Stimulated activated CD4-positive, alpha-beta T cell treated with anti-CD3 and anti-CD28 coated beads, Interleukin-1b, Interleukin-23, amount 100 ng/mL, for 1 hour (primary cell): ENCODE results near the gene BICD2.

Experiments used
- DNase-seq, 2 donors: peaks; one replicate each; pipeline ENCODE4 v3.0.0-alpha.2; 2020; ENCODE audit warnings: low read depth in 2 of 2

BICD2 gene

GRCh38 chr9:92747459-92748232, 17.0 kb downstream of the BICD2 start:
- no peak for DNase-seq

- no peak for DNase-seq
These were observed 17.8 kb downstream of the BICD2 start for GRCh38 chr9:92746567-92747458.

GRCh38 chr9:92745881-92746280, 18.8 kb downstream of the BICD2 start:
- DNase-seq = no peak

- DNase-seq = no peak
These were observed 19.3 kb downstream of the BICD2 start for GRCh38 chr9:92745331-92745730.

- DNase-seq = no peak
These were observed 23.7 kb downstream of the BICD2 start for GRCh38 chr9:92740969-92741368.

- DNase-seq = no peak
These were observed 24.1 kb downstream of the BICD2 start for GRCh38 chr9:92740446-92740961.

- no peak for DNase-seq
These were observed 24.6 kb downstream of the BICD2 start for GRCh38 chr9:92740009-92740408.

GRCh38 chr9:92739346-92739970, 25.2 kb downstream of the BICD2 start:
- DNase-seq = no peak

GRCh38 chr9:92738661-92739081, 26.0 kb downstream of the BICD2 start:
- DNase-seq = no peak

- DNase-seq = no peak
These were observed 26.9 kb downstream of the BICD2 start for GRCh38 chr9:92737611-92738299.

GRCh38 chr9:92737216-92737606, 27.4 kb downstream of the BICD2 start:
- DNase-seq = no peak

GRCh38 chr9:92736563-92737215, 27.9 kb downstream of the BICD2 start:
- DNase-seq = no peak

GRCh38 chr9:92735636-92736562, 28.7 kb downstream of the BICD2 start:
- no peak for DNase-seq

- no peak for DNase-seq
These were observed 29.6 kb downstream of the BICD2 start for GRCh38 chr9:92734931-92735635.

GRCh38 chr9:92730897-92731296, 33.7 kb downstream of the BICD2 start:
- no peak for DNase-seq

GRCh38 chr9:92729735-92730155, 34.9 kb downstream of the BICD2 start:
- DNase-seq = no peak

GRCh38 chr9:92728831-92729734, 35.5 kb downstream of the BICD2 start:
- no peak for DNase-seq
